Peyer's patch (tissue), 4 donors: Measurements from ENCODE around the gene PLIN1.

ENCODE experiments used
- CTCF ChIP-seq, 6 experiments: fragments of 450-650 bp in 4 of 6; fragments of 200-600 bp in 2 of 6; sonication (generic) in 1 of 6; IDR thresholded peaks; one replicate each; pipeline ENCODE4 v1.5.1; 2017 to 2019; ENCODE audit warnings: antibody characterized with exemption in 6 of 6, mild to moderate bottlenecking in 3 of 6, moderate library complexity in 1 of 6
- POLR2A ChIP-seq, 2 donors: fragments of 450-650 bp; IDR thresholded peaks; one replicate each; pipeline ENCODE4 v1.5.1; 2017; ENCODE audit warnings: antibody characterized with exemption in 2 of 2, mild to moderate bottlenecking in 2 of 2, moderate library complexity in 2 of 2

- TF ChIP-seq CTCF (IDR thresholded peaks at IDR 0.05) (no peak), POLR2A (IDR thresholded peaks at IDR 0.05) (no peak)
Measured at GRCh38 chr15:89629829-89630228, 49.3 kb downstream of the PLIN1 start.
